ENCODE measurements around the gene GALE. TPM values are rescaled to one million over a fixed set of nuclear protein-coding genes. Genes with fewer than 3 reads are reported as not detected.
"Not testable (repeated sequence)": the region's sequence is repeated elsewhere in the genome, so short reads cannot be mapped to it uniquely, and the experiment has no call there.

GALE gene
- total RNA-seq, 6 experiments from 2014 or later: 25.9 to 46.9 (median 42.0) TPM

DNA sequence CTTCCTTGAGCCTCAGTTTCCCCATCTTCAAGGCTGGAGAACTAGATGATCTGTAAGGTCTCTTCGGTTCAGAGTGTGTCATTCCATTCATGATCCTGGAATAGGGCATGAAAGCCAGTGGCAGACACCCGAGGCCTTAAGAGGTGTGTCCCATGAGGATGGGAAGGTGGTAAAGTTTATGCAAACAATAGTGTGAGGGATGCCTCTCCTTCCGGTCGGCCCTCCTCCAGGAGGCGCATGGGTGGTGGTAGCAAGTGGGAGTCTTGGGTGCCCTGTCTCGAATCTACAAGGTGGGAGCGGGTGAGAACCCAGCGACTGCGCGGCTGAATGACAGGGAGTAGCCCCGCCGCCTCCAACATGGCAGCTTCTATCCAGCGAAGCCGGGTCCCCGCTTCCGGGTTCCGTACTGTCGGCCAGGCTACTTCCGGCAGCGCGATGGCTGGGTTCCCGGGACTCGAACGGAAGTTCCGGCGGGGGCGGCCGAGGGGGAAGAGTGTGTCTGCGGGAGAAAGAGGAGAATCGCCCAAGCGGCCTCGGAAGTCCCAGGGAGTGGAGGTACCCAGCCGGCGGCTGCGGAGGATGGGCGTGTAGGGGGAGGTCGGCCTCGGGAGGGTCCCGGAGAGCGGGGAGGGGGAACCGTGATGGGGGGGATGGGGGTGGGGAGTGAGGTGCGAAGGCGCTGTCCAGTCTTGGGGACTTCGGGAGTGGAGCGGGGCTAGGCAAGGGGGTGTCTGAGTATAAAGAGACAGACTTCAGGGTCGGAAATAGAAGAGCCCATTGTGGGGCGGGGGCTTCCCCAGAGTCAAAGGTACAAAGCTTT, 9.6 kb downstream of the GALE start, which contains the start of gene LYPLA2:
Gene LYPLA2 (plus strand): TSS at position 450 of the 820 bp plus-strand sequence. CDS start 1,538 bp downstream, outside the sequence.
- H3K4me1 ChIP-seq: peaks cover 0 to 4% (median 0%) of the 10 kb centered on the region in 4 donors
- peaks cover 0 to 32% (median 12%) of the 10 kb centered on the region in 4 donors for H3K36me3 ChIP-seq
- H3K27me3 ChIP-seq: no peaks in the 10 kb centered on the region
- DNase-seq (peak; percentile 95), ATAC-seq (peak; percentile 81 to 91 (median 87))
- peak within 1 kb of the TSS in 2 of 3 donors; percentile 38 to 65 for H3K27ac ChIP-seq
- peak within 1 kb of the TSS; percentile 64 to 80 (median 65) for H3K4me3 ChIP-seq
- intact Hi-C loops (cut with DNase I): no loop called here
- H3K9me3 ChIP-seq: peaks cover 0 to 2% (median 0%) of the 10 kb centered on the region in 4 donors
- WGBS (ENCODE audit: insufficient coverage, low coverage, low lambda C conversion rate, missing lambda C conversion rate): 1% methylated on average over 44 of the region's 47 CpGs
- TF ChIP-seq, protein P1, sequence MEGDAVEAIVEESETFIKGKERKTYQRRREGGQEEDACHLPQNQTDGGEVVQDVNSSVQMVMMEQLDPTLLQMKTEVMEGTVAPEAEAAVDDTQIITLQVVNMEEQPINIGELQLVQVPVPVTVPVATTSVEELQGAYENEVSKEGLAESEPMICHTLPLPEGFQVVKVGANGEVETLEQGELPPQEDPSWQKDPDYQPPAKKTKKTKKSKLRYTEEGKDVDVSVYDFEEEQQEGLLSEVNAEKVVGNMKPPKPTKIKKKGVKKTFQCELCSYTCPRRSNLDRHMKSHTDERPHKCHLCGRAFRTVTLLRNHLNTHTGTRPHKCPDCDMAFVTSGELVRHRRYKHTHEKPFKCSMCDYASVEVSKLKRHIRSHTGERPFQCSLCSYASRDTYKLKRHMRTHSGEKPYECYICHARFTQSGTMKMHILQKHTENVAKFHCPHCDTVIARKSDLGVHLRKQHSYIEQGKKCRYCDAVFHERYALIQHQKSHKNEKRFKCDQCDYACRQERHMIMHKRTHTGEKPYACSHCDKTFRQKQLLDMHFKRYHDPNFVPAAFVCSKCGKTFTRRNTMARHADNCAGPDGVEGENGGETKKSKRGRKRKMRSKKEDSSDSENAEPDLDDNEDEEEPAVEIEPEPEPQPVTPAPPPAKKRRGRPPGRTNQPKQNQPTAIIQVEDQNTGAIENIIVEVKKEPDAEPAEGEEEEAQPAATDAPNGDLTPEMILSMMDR (IDR thresholded peaks at IDR 0.05): no peak
- peak; percentile 47 for TF ChIP-seq POLR2A (IDR thresholded peaks at IDR 0.05)

DNA sequence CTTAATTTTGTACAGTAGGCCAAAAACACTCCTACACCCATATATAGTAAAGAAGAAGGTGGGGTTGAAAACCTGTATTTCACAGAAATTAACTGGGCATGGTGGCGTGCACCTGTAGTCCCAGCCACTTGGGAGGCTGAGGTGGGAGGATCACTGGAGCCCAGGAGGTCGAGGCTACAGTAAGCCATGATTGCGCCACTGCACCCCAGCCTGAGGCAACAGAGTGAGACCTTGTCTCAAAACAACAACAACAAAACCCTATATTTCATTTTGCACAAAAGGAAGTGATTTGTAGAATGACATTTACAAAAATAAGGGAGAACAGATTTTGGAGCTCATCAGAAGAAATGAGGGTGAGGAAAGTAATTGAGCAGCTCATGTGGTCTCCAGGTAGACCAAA, 11.9 kb downstream of the GALE start:
- peaks cover 0 to 27% (median 13%) of the 10 kb centered on the region in 4 donors for H3K36me3 ChIP-seq
- ATAC-seq: no peak
- 100% methylated on average over 1 of the region's 3 CpGs for WGBS (ENCODE audit: insufficient coverage, low coverage, low lambda C conversion rate, missing lambda C conversion rate)
- no peak for DNase-seq
- H3K9me3 ChIP-seq: peaks cover 0 to 2% (median 0%) of the 10 kb centered on the region in 4 donors
- no peaks in the 10 kb centered on the region for H3K27me3 ChIP-seq
- intact Hi-C loops (cut with DNase I): no loop called here
- no peak for TF ChIP-seq POLR2A (IDR thresholded peaks at IDR 0.05)
- TF ChIP-seq, protein P1 (IDR thresholded peaks at IDR 0.05): no peak
- peaks cover 0 to 4% (median 0%) of the 10 kb centered on the region in 4 donors for H3K4me1 ChIP-seq
- no peak overlapping the region for H3K27ac ChIP-seq
- H3K4me3 ChIP-seq: no peak overlapping the region

DNA sequence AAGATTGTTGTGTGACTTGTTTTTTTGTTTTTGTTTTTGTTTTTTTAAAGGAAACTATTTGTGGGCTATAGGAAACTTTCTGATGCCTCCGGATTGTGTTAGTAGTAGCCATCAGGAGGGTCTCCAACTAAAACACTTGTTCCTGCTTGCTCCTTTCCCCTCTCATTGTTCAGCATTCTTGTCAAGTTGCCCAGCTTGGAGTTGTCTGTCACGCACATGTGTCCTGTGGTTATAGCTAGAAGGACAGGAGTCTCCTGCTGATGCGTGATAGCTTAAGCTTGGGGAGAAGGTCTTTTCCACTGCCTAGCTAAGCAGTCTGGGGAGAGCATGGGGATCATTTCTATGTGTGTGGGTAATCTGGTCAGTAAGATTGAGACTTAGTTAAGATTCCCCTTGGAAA, 12.9 kb downstream of the GALE start:
- Histone ChIP-seq H3K4me3 (no peak overlapping the region), H3K9me3 (peaks cover 0 to 2% (median 0%) of the 10 kb centered on the region in 4 donors), H3K27me3 (no peaks in the 10 kb centered on the region), H3K27ac (no peak overlapping the region), H3K36me3 (peaks cover 0 to 27% (median 13%) of the 10 kb centered on the region in 4 donors), H3K4me1 (peaks cover 0 to 4% (median 0%) of the 10 kb centered on the region in 4 donors)
- 73% methylated on average over 2 of the region's 3 CpGs for WGBS (ENCODE audit: insufficient coverage, low coverage, low lambda C conversion rate, missing lambda C conversion rate)
- no peak for TF ChIP-seq POLR2A (IDR thresholded peaks at IDR 0.05)
- TF ChIP-seq, protein P1 (IDR thresholded peaks at IDR 0.05): no peak
- ATAC-seq (no peak), DNase-seq (no peak)
- intact Hi-C loops (cut with DNase I): no loop called here

DNA sequence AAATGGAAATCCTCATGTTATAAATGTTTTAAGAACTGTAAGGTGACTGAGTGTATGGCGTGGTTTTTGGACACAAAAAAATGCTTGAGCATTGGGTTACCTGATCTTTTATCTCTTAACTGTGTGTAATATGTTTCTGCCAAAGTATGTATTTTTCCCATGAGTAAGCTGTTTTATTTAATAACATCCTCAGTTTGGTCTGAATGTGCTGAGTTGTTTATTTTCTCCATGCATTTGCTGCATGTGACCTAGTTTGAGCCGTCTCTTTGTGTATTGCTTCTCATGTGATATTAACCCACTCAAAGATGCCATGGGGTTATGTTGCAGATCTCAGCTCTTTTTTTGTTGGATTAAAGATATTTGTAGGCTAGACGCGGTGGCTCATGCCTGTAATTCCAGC, 15.7 kb downstream of the GALE start:
- Histone ChIP-seq H3K4me3 (no peak overlapping the region), H3K4me1 (peaks cover 0 to 4% (median 0%) of the 10 kb centered on the region in 4 donors), H3K27me3 (no peaks in the 10 kb centered on the region), H3K27ac (no peak overlapping the region), H3K36me3 (peaks cover 0 to 36% (median 15%) of the 10 kb centered on the region in 4 donors), H3K9me3 (no peaks in the 10 kb centered on the region)
- no peak for TF ChIP-seq POLR2A (IDR thresholded peaks at IDR 0.05)
- 30% methylated on average over 4 of the region's 4 CpGs for WGBS (ENCODE audit: insufficient coverage, low coverage, low lambda C conversion rate, missing lambda C conversion rate)
- peak in 2 of 4 donors; percentile 12 to 53 for ATAC-seq
- DNase-seq: no peak
- intact Hi-C loops (cut with DNase I): no loop called here

DNA sequence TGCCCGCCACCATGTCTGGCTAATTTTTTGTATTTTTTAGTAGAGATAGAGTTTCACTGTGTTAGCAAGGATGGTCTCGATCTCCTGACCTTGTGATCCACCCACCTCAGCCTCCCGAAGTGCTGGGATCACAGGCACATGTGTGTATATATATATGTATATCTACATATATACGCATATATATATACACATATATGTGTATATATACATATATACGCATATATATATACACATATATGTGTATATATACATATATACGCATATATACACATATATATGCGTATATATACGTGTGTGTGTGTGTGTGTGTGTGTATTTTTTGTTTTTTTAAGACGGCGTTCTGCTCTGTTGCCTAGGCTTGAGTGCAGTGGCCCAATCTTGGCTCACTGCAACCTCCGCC, 17.4 kb downstream of the GALE start:
- Histone ChIP-seq H3K4me1 (peaks cover 0 to 14% (median 5%) of the 10 kb centered on the region in 4 donors), H3K36me3 (peaks cover 0 to 36% (median 15%) of the 10 kb centered on the region in 4 donors)
- DNase-seq; H3K27ac ChIP-seq; ATAC-seq; H3K4me3 ChIP-seq; H3K9me3 ChIP-seq; H3K27me3 ChIP-seq; intact Hi-C loops (cut with DNase I): not testable (repeated sequence)
- WGBS (ENCODE audit: insufficient coverage, low coverage, low lambda C conversion rate, missing lambda C conversion rate): 89% methylated on average over 11 of the region's 11 CpGs
